GM12878 (cell line): ENCODE measurements around the gene ZSCAN4. TPM values are rescaled to one million over a fixed set of nuclear protein-coding genes. Genes with fewer than 3 reads are reported as not detected.
A peak's percentile ranks its signal among the peaks of the same experiment; 100 is the strongest.

Experiments
- ATAC-seq: fragments of 200-7000 bp; cut with Tn5 transposase; 3 replicates; pipeline ENCODE4 v1.9.1; 2020; ENCODE audit warnings: mild to moderate bottlenecking, moderate library complexity
- BruUV-seq: library from RNA; stranded (reverse); fragments of 400-500 nt; replicated peaks from 2 replicates; lab custom pipeline; 2021; lab: Mats Ljungman, UMichigan
- CTCF ChIA-PET: fragments of 300-600 bp; sonication (Branson Sonifier 250); formaldehyde crosslinking; extraction: SDS; loops from one replicate; lab custom pipeline; 2021; ENCODE audit warnings: inconsistent platforms; lab: Yijun Ruan, JAX
- POLR2A ChIA-PET: fragments of 350-600 bp; formaldehyde crosslinking; extraction: SDS; loops from one replicate; lab custom pipeline; 2021; ENCODE audit warnings: inconsistent platforms; lab: Charles Lee
- RAD21 ChIA-PET: fragments of 300-600 bp; sonication (Branson Sonifier 250); formaldehyde crosslinking; loops from one replicate; lab custom pipeline; 2023; ENCODE audit warnings: antibody characterized with exemption; ENCODE audit not compliant: unreplicated experiment; lab: Charles Lee
- SMC1A ChIA-PET: fragments of 300-600 bp; sonication (Branson Sonifier 250); formaldehyde crosslinking; loops from one replicate; lab custom pipeline; 2023; ENCODE audit not compliant: unreplicated experiment, uncharacterized antibody; lab: Charles Lee
- DNase-seq: peaks from one replicate; pipeline ENCODE4 v3.0.0-alpha.2; 2011; ENCODE audit warnings: low read depth, low spot score
- FAIRE-seq: peaks from 3 replicates; lab custom pipeline; 2011; peaks lifted over from hg19 to GRCh38; lab: Jason Lieb, UNC
- H2AFZ ChIP-seq: 2 replicates; pipeline ENCODE4 v1.6.0; 2011; ENCODE audit warnings: low read depth, low read length, control low read depth; ENCODE audit not compliant: control insufficient read depth
- H3K27ac ChIP-seq: 2 replicates; pipeline ENCODE4 v1.5.1; 2011; ENCODE audit warnings: control low read depth; ENCODE audit not compliant: control insufficient read depth, insufficient read depth
- H3K27me3 ChIP-seq, 2 experiments: replicated peaks in 1 of 2; 2 replicates each; pipeline versions ENCODE4 v1.6.0 to v1.6.1; 2011; ENCODE audit warnings: low read length in 1 of 2; ENCODE audit not compliant: control insufficient read depth in 2 of 2, insufficient read depth in 2 of 2
- H3K36me3 ChIP-seq, 2 experiments: 2 replicates each; pipeline ENCODE4 v1.5.1; 2011; ENCODE audit warnings: low read length in 1 of 2; ENCODE audit not compliant: control insufficient read depth in 2 of 2, insufficient read depth in 2 of 2
- H3K4me1 ChIP-seq: 2 replicates; pipeline ENCODE4 v1.6.1; 2011; ENCODE audit warnings: mild to moderate bottlenecking, low read length, moderate library complexity, mixed read lengths; ENCODE audit not compliant: control insufficient read depth, insufficient read depth
- H3K4me2 ChIP-seq: 2 replicates; pipeline ENCODE4 v1.6.0; 2011; ENCODE audit warnings: control low read depth; ENCODE audit not compliant: control insufficient read depth, insufficient read depth
- H3K4me3 ChIP-seq: fragments of 200-600 bp; sonication (generic); 2 replicates; pipeline ENCODE4 v1.5.1; 2016
- H3K79me2 ChIP-seq: 2 replicates; pipeline ENCODE4 v1.6.0; 2011; ENCODE audit warnings: low read length; ENCODE audit not compliant: control insufficient read depth, insufficient read depth
- H3K9ac ChIP-seq: 2 replicates; pipeline ENCODE4 v1.8.0; 2011; ENCODE audit warnings: low read length, control low read depth, mixed read lengths; ENCODE audit not compliant: control insufficient read depth, insufficient read depth
- H3K9me3 ChIP-seq: replicated peaks from 3 replicates; pipeline ENCODE4 v1.5.1; 2011; ENCODE audit warnings: mild to moderate bottlenecking, low read length; ENCODE audit not compliant: control insufficient read depth, insufficient read depth
- H4K20me1 ChIP-seq: 2 replicates; pipeline ENCODE4 v1.6.0; 2011; ENCODE audit not compliant: control insufficient read depth, insufficient read depth
- CHD2 ChIP-seq: IDR thresholded peaks from 2 replicates; pipeline ENCODE4 v1.6.1; 2011; ENCODE audit warnings: low read depth, low read length, improper control_type of control experiment, borderline replicate concordance
- EGR1 ChIP-seq, 2 experiments: IDR thresholded peaks; 1 replicate in 1 of 2; 2 replicates in 1 of 2; pipeline ENCODE4 v1.6.1; 2011 to 2012; ENCODE audit warnings: low read depth in 2 of 2, low read length in 2 of 2, borderline replicate concordance in 1 of 2, mild to moderate bottlenecking in 1 of 2, moderate library complexity in 1 of 2
- EP300 ChIP-seq, 2 experiments: fragments of 150-350 bp in 1 of 2; IDR thresholded peaks; 2 replicates each; pipeline ENCODE4 v1.6.1; 2011 to 2012; ENCODE audit warnings: low read depth in 2 of 2, low read length in 2 of 2, borderline replicate concordance in 1 of 2, improper control_type of control experiment in 1 of 2, inconsistent platforms in 1 of 2; ENCODE audit not compliant: control insufficient read depth in 1 of 2
- IKZF1 ChIP-seq: fragments of 450-650 bp; conservative IDR thresholded peaks from 2 replicates; pipeline ENCODE4 v1.6.1; 2017; ENCODE audit warnings: antibody characterized with exemption, mild to moderate bottlenecking
- MLLT1 ChIP-seq: fragments of 450-650 bp; IDR thresholded peaks from 2 replicates; pipeline ENCODE4 v1.6.1; 2016; ENCODE audit warnings: mild to moderate bottlenecking
- NFYB ChIP-seq: IDR thresholded peaks from 2 replicates; pipeline ENCODE4 v1.6.1; 2011; ENCODE audit warnings: low read depth, mild to moderate bottlenecking, low read length, improper control_type of control experiment, moderate library complexity; ENCODE audit not compliant: insufficient read depth
- POU2F2 ChIP-seq: IDR thresholded peaks from 3 replicates; pipeline ENCODE4 v1.6.1; 2011; ENCODE audit warnings: low read depth, mild to moderate bottlenecking, low read length, borderline replicate concordance
- ZBTB11 ChIP-seq: fragments of 450-650 bp; formaldehyde crosslinking; IDR thresholded peaks from 2 replicates; pipeline ENCODE4 v1.5.0; 2022; ENCODE audit warnings: mild to moderate bottlenecking, missing genetic modification characterization
- ZNF687 ChIP-seq: fragments of 450-650 bp; IDR thresholded peaks from 2 replicates; pipeline ENCODE4 v1.6.1; 2017; ENCODE audit warnings: mild to moderate bottlenecking, moderate library complexity
- WGBS: methylation state at CpG from one replicate; pipeline ENCODE4 v1.1.6; 2016; ENCODE audit warnings: low lambda C conversion rate; ENCODE audit not compliant: insufficient replicate concordance, insufficient coverage; ENCODE audit errors: missing lambda C conversion rate; 5-methylcytosine and 5-hydroxymethylcytosine counted together
- in situ Hi-C: fragments of 300-500 bp; cut with MboI; formaldehyde crosslinking; loops from 9 replicates; pipeline ENCODE4 v1.14.3; 2018; ENCODE audit warnings: mixed read lengths
- intact Hi-C: fragments of 100-400 bp; cut with micrococcal nuclease; formaldehyde crosslinking; loops from one replicate; pipeline ENCODE4 v1.14.2; 2022; ENCODE audit not compliant: unreplicated experiment
- polyA plus RNA-seq, 11 experiments: library from polyadenylated mRNA; depleted of rRNA in 4 of 11; unstranded in 6 of 11; stranded (reverse) in 5 of 11; fragments of >200 nt; fragmentation: Nextera tagmentation in 4 of 11; fragmentation: Illumina TruSeq in 1 of 11; extraction: Ambion mirVana in 4 of 11; extraction: Trizol in 1 of 11; gene quantifications; 1 replicate in 1 of 11; 2 replicates in 10 of 11; pipeline versions ENCODE4 v1.2.1 to v1.2.3, GENCODE V29; 2011 to 2016; ENCODE audit warnings: inconsistent platforms in 2 of 11, missing spikeins in 2 of 11, low read depth in 1 of 11
- total RNA-seq, 4 experiments: library from RNA; depleted of rRNA in 3 of 4; stranded (reverse); fragments of >200 nt in 3 of 4; fragmentation: Illumina TruSeq in 1 of 4; extraction: Trizol in 1 of 4; gene quantifications; 2 replicates each; pipeline versions ENCODE4 v1.2.1 to v1.2.3, GENCODE V29; 2013 to 2021

Gene ZSCAN4
- total and polyA plus RNA-seq, 10 of the 15 experiments (the other 5 are each of a cell fraction or from before 2014, with no cell fraction given), result 0.04 to 0.10 (median 0.06) TPM; not detected in 7

DNA sequence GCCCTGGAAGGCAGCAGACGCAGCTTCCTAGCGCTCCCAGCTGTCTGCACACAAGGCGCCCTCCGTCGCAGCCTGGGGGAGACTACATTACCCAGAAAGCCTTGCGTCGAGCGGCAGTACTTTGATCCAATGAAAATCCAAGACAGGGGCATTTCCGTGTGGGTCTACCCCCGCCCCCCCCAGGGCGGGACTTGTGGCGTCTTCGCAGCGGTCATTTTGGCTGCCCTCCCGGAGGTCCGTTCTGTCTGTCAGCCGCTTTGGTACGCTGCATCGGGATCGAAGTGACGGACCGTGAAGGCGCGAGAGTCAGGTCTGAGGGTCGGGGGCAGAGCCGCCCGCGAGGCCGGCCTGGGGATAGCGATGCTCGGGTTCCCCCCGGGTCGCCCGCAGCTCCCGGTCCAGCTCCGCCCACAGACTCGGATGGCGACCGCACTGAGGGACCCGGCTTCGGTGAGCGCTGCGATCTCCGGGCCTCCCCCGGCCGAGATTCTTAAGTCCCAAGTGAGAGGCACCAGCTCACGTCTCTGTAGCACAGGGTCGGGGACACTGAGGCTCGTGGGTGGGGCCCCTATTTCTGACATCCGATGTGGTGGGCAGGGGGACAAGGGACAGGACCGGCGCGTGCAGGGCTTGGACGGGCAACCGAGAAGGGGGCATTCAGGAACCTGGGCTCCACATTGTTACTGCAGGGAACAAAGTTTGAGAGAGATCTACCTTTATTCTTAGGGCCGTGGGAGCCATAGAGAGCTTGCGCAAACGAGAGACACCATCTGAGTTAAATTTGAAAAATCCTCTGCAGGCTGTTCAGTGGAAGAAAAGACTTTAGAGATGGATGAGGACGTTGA is 35.5 kb upstream of the ZSCAN4 start, which contains the start of gene ZNF211 (continued):
- TF ChIP-seq MLLT1, result no peak

DNA sequence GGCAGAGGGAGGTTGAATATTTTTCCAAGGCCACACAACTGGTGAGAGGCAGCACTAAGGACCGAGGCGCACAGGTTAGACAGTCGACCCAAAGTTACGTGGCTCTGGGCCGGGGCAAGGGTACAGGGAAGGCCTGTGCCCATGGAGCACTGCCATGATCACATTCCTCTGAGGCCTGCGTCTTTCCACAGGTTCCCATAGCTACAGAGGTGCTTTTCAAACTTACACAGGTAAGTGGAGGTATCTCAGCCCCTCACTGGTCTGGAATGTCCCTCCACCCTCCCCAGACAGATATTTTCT is 35.0 kb upstream of the ZSCAN4 start:
- peaks cover 11% of the 10 kb centered on the region for H3K9me3 ChIP-seq
- FAIRE-seq, result no peak
- CTCF ChIA-PET, result interaction anchor here (0.8 to 1.5 kb wide), 4 partner anchors 20 to 281 kb away, joined by 3 to 4 read pairs (median 4); partner anchors contain the start of genes ZNF134 and ZNF551
- no peak for ATAC-seq
- RAD21 ChIA-PET, result interaction anchor here (1.7 kb wide), 1 partner anchor 48 kb away, joined by 4 read pairs; the partner anchor contains the start of gene ZNF551
- no TSS peak for BruUV-seq
- H3K36me3 ChIP-seq, result no peaks in the 10 kb centered on the region; a peak in 1 of 4 replicates
- no peaks in the 10 kb centered on the region for H3K27me3 ChIP-seq
- H4K20me1 ChIP-seq, result no peaks in the 10 kb centered on the region
- H2AFZ ChIP-seq, result peak overlapping the region; percentile 88
- POLR2A ChIA-PET, result interaction anchor here (0.6 to 1.4 kb wide), 2 partner anchors 20 to 109 kb away, joined by 3 to 4 read pairs; partner anchors contain the start of gene ZNF134
- H3K4me3 ChIP-seq, result peak overlapping the region; percentile 92
- peak overlapping the region; percentile 91 for H3K4me2 ChIP-seq
- in situ Hi-C loops, result no loop called here
- WGBS, result 90% methylated on average over 6 of the region's 6 CpGs
- no peak overlapping the region; the same call in 1 of the 2 replicates for H3K27ac ChIP-seq
- DNase-seq, result no peak
- peak overlapping the region; percentile 81; the same call in 1 of the 2 replicates for H3K9ac ChIP-seq
- intact Hi-C loops, result loop anchor here (2.0 kb wide), 1 partner anchor 55 kb away; the partner anchor contains the start of gene ZNF416
- SMC1A ChIA-PET, result interaction anchor here (0.8 kb wide), 1 partner anchor 10 kb away, joined by 3 read pairs; no protein-coding TSS in a partner anchor
- H3K79me2 ChIP-seq, result no peaks in the 10 kb centered on the region; the same call in 1 of the 2 replicates
- H3K4me1 ChIP-seq, result no peaks in the 10 kb centered on the region; the same call in 1 of the 2 replicates
- TF ChIP-seq POU2F2 (no peak), IKZF1 (no peak), EP300 (IDR thresholded peaks at IDR 0.05; ENCODE audit: borderline replicate concordance in 1 of 2, control insufficient read depth in 1 of 2, low read depth in 2 of 2, low read length in 2 of 2) (no peak), NFYB (no peak), CHD2 (no peak), EGR1 (IDR thresholded peaks at IDR 0.05; ENCODE audit: borderline replicate concordance in 1 of 2, low read depth in 2 of 2, low read length in 2 of 2) (no peak), ZBTB11 (no peak), ZNF687 (no peak)
